ENCODE data around the gene IRAK3.

- TF ChIP-seq CTCF (conservative IDR thresholded peaks at IDR 0.05; ENCODE audit: low read depth in 2 of 2), result no peak
- no peak for TF ChIP-seq POLR2AphosphoS5 (IDR thresholded peaks at IDR 0.05; ENCODE audit: low read depth)
- TF ChIP-seq EZH2phosphoT487 (IDR thresholded peaks at IDR 0.05; ENCODE audit: unreplicated experiment), result no peak
- TF ChIP-seq EZH2 (IDR thresholded peaks at IDR 0.05; ENCODE audit: low read depth, unreplicated experiment), result no peak
- no peak for TF ChIP-seq STAT1 (IDR thresholded peaks at IDR 0.05; ENCODE audit: unreplicated experiment)
- no peak for TF ChIP-seq CREB1 (CRISPR knock-in tag; IDR thresholded peaks at IDR 0.05; ENCODE audit: low read depth)
- no peak for TF ChIP-seq REST (IDR thresholded peaks at IDR 0.05; ENCODE audit: unreplicated experiment)
- no peak for TF ChIP-seq ZNF114 (CRISPR knock-in tag; IDR thresholded peaks at IDR 0.05)
- no peak for TF ChIP-seq JUNB (IDR thresholded peaks at IDR 0.05; ENCODE audit: unreplicated experiment)
- no peak for TF ChIP-seq ZNF331 (CRISPR knock-in tag; IDR thresholded peaks at IDR 0.05; ENCODE audit: low read depth)
These were observed 18.4 kb upstream of the IRAK3 start for GRCh38 chr12:66170606-66171005.
